Mesothelial cell of epicardium (in vitro differentiated cells): ENCODE results near the gene LAX1. TPM values are rescaled to one million over a fixed set of nuclear protein-coding genes. Genes with fewer than 3 reads are reported as not detected.
"Not testable (repeated sequence)": the region's sequence is repeated elsewhere in the genome, so short reads cannot be mapped to it uniquely, and the experiment has no call there.

Experiments used
- DNase-seq, 2 experiments: peaks; one replicate each; pipeline ENCODE4 v3.0.0; 2021; ENCODE audit warnings: low spot score in 2 of 2; ENCODE audit not compliant: unreplicated experiment in 2 of 2
- H3K27ac Mint-ChIP-seq: 2 replicates; pipeline ENCODE4 v1.8.0; 2021; ENCODE audit warnings: mixed read lengths
- H3K27me3 Mint-ChIP-seq: 2 replicates; pipeline ENCODE4 v1.8.0; 2021; ENCODE audit warnings: low read depth, mixed read lengths
- H3K36me3 Mint-ChIP-seq: 2 replicates; pipeline ENCODE4 v1.8.0; 2021; ENCODE audit warnings: mixed read lengths
- H3K4me1 Mint-ChIP-seq: 2 replicates; pipeline ENCODE4 v1.8.0; 2021; ENCODE audit warnings: mixed read lengths
- H3K4me3 Mint-ChIP-seq: 2 replicates; pipeline ENCODE4 v1.8.0; 2021; ENCODE audit warnings: mild to moderate bottlenecking, moderate library complexity, mixed read lengths
- H3K9me3 Mint-ChIP-seq: 2 replicates; pipeline ENCODE4 v1.8.0; 2021; ENCODE audit warnings: mixed read lengths
- CTCF ChIP-seq: fragments of 200-600 bp; sonication (generic); IDR thresholded peaks from one replicate; pipeline ENCODE4 v1.5.0; 2021; ENCODE audit warnings: antibody characterized with exemption; ENCODE audit not compliant: unreplicated experiment
- total RNA-seq: library from RNA; stranded (reverse); gene quantifications from 3 replicates; pipeline ENCODE4 v1.2.1, GENCODE V29; 2021

The LAX1 gene
- total RNA-seq, 1 donor from 2014 or later = 0.07 TPM

GRCh38 chr1:203751051-203751450 is 13.9 kb upstream of the LAX1 start:
- Mint-ChIP-seq H3K27ac (peak overlapping the region; percentile 93), H3K4me1 (peaks cover 13% of the 10 kb centered on the region), H3K9me3 (peaks cover 7% of the 10 kb centered on the region), H3K27me3 (no peaks in the 10 kb centered on the region), H3K36me3 (peaks cover 8% of the 10 kb centered on the region), H3K4me3 (no peak overlapping the region)
- TF ChIP-seq CTCF = no peak
- DNase-seq = no peak

- not testable (repeated sequence) for H3K27me3 Mint-ChIP-seq, H3K36me3 Mint-ChIP-seq, H3K4me3 Mint-ChIP-seq, DNase-seq, H3K9me3 Mint-ChIP-seq
- peaks cover 14% of the 10 kb centered on the region for H3K4me1 Mint-ChIP-seq
- H3K27ac Mint-ChIP-seq = peak overlapping the region; percentile 93
Measured at GRCh38 chr1:203751618-203752361, 13.2 kb upstream of the LAX1 start.

GRCh38 chr1:203754455-203754864 is 10.5 kb upstream of the LAX1 start:
- no peaks in the 10 kb centered on the region for H3K36me3 Mint-ChIP-seq
- no peaks in the 10 kb centered on the region for H3K27me3 Mint-ChIP-seq
- TF ChIP-seq CTCF = no peak
- DNase-seq = no peak
- no peaks in the 10 kb centered on the region for H3K9me3 Mint-ChIP-seq
- peaks cover 14% of the 10 kb centered on the region for H3K4me1 Mint-ChIP-seq
- no peak overlapping the region for H3K4me3 Mint-ChIP-seq
- H3K27ac Mint-ChIP-seq = peak overlapping the region; percentile 87

GRCh38 chr1:203756036-203756435 is 8.9 kb upstream of the LAX1 start:
- H3K27ac Mint-ChIP-seq = no peak overlapping the region
- no peaks in the 10 kb centered on the region for H3K9me3 Mint-ChIP-seq
- DNase-seq = no peak
- peaks cover 8% of the 10 kb centered on the region for H3K4me1 Mint-ChIP-seq
- no peaks in the 10 kb centered on the region for H3K27me3 Mint-ChIP-seq
- H3K36me3 Mint-ChIP-seq = no peaks in the 10 kb centered on the region
- no peak overlapping the region for H3K4me3 Mint-ChIP-seq
- no peak for TF ChIP-seq CTCF

GRCh38 chr1:203758749-203759148 is 6.2 kb upstream of the LAX1 start:
- H3K4me3 Mint-ChIP-seq, DNase-seq: not testable (repeated sequence)

GRCh38 chr1:203760506-203760905 is 4.5 kb upstream of the LAX1 start:
- no peaks in the 10 kb centered on the region for H3K27me3 Mint-ChIP-seq
- no peaks in the 10 kb centered on the region for H3K9me3 Mint-ChIP-seq
- H3K27ac Mint-ChIP-seq = no peak overlapping the region
- H3K36me3 Mint-ChIP-seq = no peaks in the 10 kb centered on the region
- TF ChIP-seq CTCF = no peak
- DNase-seq = no peak
- H3K4me1 Mint-ChIP-seq = peaks cover 2% of the 10 kb centered on the region
- H3K4me3 Mint-ChIP-seq = no peak overlapping the region

More at GRCh38 chr1:203758749-203759148, 6.2 kb upstream of the LAX1 start:
- not testable (repeated sequence) for H3K27me3 Mint-ChIP-seq, H3K27ac Mint-ChIP-seq, H3K36me3 Mint-ChIP-seq, H3K4me1 Mint-ChIP-seq, H3K9me3 Mint-ChIP-seq

GRCh38 chr1:203761958-203762357 is 3.0 kb upstream of the LAX1 start:
- not testable (repeated sequence) for H3K4me1 Mint-ChIP-seq, H3K4me3 Mint-ChIP-seq, H3K27me3 Mint-ChIP-seq, H3K27ac Mint-ChIP-seq, DNase-seq, H3K9me3 Mint-ChIP-seq, H3K36me3 Mint-ChIP-seq
